GM19035 (cell line): ENCODE data around the gene LAPTM5.

Experiments
- ATAC-seq: cut with Tn5 transposase; IDR thresholded peaks from one replicate; pipeline ENCODE4 v1.9.1; 2021; ENCODE audit not compliant: unreplicated experiment

Gene LAPTM5

DNA sequence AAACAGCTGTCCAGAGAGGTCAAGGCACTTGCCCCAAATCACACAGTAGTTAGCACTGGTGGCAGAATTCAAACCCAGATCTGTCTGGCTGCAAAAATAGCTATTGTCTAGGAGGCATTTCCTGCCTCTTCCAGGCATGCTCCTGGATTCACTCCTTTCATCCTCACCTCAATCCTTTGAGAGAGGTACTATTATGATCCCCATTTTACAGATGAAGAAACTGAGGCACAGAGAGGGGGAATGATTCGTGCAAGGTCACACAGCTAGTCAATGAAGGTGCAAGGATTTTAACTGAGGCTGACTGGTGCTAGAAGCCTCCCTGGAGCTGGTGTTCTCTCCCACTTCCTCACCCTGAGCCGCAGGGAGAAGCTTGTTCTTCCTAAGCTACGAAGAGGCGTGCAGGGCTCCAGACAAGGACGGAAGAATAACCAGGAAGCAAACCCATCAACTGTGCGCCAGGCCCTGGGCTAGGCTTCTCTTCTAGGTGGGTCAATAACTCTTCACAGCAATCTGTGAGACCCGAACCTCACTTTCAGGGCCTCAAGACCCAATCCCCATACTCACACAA lies 631 bp upstream of the LAPTM5 start:
- no peak for ATAC-seq

DNA sequence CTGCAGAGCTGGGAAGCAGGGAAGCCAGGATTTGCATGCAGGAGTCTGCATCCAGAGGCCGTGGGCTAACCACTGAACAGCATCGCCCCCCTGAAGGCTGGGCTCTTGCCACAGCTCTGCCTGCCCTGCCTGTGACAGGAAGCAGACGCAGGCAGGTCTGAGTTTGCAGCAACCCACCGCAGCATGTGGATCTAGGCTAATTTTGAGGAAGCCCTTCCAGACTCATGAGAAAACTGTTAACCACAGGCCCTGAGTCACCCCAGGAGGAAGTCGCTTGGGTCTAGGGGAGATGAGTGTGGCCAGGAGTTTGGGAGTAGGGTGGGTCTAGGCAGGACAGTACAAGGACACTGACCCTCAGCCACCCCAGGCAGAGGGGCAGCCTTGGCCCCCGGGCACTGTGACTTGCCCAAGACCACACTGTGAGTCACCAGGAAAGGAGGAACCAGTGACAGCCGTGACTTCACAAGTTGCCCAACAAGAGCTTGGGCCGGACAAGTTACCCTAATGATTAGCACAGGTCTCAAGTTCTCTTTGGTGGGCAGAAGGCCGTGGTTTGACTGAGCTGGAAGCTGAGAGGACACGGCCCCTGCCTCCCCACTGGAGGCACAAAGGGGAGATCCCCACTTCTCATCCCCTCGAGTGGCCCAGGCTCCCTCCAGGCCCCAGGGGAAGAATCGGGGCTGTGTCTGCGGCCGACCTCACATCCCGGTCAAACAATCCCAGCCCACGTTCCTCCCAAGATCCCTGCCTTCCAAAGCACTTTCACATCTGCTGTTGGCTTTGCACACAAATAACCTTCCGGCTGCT lies 826 bp downstream of the LAPTM5 start:
- ATAC-seq = no peak

DNA sequence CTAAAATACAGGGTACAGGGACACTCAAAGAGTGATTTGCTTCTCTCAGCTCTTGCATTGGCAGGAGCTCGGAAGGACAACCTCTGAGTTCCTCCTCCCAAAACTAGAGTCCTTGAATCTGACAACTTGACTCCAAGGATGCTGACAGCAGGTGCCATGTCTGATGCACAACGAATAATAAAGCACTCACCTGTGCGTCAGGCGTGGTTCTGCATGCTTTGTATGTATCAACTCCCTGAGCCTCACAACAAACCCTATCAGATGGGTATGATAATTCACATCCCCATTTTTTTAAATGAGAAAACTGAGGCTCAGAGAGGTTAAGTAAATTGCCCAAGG lies 1.4 kb downstream of the LAPTM5 start:
- ATAC-seq = no peak

DNA sequence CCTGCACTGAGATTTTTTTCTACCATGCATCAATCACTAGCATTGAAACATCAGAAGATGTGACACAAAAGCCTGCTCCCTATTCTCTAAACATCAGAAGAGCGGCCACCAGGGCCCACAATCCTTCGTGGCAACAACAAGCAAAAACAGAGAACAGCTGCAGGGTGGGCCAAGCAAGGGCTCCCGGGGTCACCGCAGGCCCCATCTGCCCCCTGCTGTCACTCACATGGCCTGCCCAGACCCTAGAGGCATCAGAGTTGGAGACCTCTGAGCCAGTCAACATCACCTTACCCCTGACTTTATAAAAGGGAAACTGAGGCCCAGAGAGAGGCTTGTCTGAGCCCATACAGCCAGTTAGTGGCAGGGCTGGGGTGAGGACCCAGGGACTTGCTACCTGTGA lies 1.8 kb downstream of the LAPTM5 start:
- no peak for ATAC-seq

- no peak for ATAC-seq
These were observed 2.2 kb downstream of the LAPTM5 start for GRCh38 chr1:30755334-30755733.

GRCh38 chr1:30754684-30755171 lies 2.8 kb downstream of the LAPTM5 start:
- ATAC-seq = peak; percentile 41

- no peak for ATAC-seq
These were observed 3.9 kb downstream of the LAPTM5 start for GRCh38 chr1:30753660-30754123.

DNA sequence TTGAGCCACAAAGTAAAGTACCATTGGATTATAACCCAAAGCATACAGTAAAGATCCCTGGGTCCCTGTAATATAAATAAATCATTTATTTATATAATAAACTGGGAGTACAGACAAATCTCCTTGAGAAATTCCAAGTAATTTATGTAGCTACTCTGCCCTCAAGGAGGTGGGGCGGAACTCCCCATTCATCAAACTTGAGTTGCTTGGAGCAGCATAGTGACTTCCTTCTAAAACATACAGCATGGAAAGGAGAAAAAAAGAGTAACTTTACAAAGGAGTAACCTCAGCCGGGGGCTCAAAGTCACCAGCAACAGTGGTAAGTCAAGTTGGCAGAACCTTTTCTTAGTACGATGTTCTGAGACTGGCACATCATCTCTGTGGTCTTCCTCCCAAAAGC lies 4.5 kb downstream of the LAPTM5 start:
- no peak for ATAC-seq

GRCh38 chr1:30752651-30752908 lies 5.0 kb downstream of the LAPTM5 start:
- ATAC-seq = no peak

DNA sequence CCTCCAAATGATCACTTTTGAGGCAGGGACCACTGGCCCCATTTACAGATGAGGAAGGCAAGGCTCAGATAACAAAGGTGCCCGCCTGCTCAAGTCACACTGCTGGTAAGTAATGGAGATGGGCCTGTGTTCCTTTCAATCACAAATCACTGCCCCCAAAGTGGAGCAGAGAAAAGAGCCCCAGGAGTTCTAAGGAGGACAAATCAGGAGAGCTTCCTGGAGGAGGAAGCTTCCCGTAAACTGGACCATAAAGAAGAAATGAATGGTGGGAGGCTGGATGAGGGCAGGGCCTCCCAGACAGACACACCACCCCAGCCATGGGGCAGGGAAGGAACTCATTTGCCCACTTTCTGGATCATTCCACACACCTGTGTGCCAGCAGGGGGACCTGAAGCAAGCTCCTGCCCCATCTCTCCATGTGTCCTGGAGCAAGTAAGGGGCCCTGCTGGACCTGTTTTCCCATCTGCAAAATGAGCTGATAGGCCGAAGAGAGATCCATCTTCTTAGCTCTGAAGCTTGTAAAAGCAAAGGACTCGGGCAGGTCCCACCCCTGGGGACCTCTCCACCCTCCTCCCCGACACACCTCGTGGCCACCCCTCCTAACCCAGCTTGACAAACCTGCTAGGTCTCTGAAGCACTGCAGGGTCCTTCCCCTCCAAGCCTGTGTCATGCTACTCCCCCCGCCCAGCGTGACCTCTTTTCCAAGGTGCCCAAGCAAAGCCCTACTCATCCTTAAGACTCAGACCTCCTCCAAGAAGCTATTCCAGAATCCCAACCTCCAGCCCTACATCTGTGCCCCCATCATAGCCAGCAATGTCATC lies 5.5 kb downstream of the LAPTM5 start:
- no peak for ATAC-seq

DNA sequence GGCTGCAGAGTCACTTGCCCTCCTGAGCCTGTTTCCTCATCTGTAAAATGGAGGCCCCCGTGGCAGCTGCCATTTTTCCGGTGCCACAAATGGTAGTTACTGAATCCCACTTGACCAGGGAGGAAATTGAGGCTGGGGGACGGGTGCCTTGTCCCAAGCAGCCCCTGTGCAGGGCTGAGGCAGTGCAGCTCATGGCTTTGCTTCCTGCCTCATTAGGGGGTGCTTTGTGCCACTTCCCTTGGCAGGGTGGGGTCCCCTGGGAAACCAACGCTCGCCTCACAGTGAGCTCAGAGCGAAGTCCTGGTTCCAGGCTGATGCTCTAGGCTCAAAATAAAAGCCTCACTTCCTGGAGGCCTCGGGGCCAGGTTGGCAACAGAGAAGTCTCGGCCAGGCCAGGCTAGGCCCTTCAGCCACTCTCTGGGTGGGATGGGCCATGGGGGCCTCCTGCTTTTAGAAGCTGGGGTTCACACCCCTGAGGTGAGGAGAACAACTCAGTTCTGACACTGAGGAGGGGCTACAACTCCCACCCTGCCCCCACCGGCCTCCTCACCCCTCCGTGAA lies 6.8 kb downstream of the LAPTM5 start:
- ATAC-seq = no peak

- no peak for ATAC-seq
These were observed 7.6 kb downstream of the LAPTM5 start for GRCh38 chr1:30749691-30750583.

DNA sequence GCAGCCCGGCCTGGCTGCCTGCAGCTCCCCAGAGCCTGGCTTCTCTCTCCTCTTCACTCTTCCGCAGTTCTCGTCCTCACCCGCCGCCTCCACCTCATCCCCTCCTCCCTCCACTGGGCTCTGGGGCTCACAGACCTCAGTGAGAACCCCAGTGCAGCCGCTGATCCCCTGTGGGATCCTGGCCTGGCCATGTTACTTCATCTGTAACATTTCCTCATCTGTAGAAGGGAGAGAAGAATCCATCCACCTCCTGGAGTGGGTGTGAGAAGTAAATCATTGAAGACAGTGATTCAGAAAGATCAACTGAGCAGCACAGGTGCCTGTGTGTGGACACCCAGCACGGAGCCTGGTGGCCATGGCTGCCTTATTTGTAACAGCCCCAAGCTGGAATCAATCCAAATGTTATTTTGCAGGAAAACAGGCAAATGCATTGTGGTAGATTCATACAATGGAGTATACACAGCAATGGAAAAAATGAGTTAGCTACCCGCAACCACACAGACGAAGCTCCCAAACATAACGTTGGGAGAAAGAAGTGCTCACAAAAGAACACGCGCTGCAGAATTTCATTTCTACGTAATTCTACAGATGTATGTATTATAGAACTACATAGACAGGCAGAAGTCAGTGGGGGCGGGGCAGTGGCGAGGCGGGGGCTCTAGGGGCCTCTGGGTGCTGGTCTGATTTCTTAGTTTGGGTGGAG lies 8.7 kb downstream of the LAPTM5 start:
- no peak for ATAC-seq

GRCh38 chr1:30748098-30748698 lies 9.4 kb downstream of the LAPTM5 start:
- no peak for ATAC-seq

DNA sequence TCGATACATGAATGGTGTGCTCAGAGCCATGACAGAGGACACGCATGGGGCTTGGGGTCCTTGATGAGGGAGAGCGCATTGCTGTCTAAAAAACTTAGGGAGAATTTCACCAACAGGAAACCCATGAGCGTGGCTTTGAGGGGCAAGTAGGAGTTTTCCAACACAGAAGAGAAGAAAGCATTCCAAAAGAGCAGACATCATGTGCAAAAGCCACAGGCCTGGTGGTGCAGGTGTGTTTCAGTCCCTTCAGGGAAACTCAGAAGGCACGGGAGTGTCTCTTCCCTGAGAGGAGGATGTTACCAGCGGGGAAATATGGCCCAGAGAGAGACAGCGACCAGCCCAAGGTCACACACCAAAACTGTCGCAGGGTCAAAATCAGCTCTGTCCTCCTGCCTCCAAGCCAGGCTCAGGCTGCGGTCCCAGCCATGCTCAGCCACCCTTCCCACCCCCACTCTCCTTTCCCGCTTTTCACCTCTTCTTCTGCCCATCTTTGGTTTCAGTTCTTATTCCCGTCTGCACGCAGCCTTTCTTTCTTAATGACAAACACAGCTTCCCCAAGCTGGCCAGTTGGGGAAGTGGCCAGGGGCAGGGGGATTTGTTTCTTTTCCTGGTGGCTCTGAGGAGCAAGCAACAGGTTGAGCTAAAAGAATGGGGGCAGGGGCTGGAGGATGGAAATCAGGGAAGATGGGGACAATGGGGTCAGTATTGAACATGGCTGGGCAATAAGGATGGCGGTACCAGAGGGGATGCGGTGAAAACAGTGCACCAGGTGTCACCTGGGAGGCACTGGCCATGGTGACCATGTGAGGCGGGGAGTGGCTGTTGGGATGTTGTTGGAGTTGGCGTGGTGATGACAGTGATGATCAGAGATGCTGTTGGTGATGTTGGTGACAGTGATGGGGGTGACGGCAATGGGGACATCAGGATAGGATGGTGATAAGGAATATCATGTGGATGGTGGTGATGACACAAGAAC lies 10.3 kb downstream of the LAPTM5 start:
- ATAC-seq = no peak

DNA sequence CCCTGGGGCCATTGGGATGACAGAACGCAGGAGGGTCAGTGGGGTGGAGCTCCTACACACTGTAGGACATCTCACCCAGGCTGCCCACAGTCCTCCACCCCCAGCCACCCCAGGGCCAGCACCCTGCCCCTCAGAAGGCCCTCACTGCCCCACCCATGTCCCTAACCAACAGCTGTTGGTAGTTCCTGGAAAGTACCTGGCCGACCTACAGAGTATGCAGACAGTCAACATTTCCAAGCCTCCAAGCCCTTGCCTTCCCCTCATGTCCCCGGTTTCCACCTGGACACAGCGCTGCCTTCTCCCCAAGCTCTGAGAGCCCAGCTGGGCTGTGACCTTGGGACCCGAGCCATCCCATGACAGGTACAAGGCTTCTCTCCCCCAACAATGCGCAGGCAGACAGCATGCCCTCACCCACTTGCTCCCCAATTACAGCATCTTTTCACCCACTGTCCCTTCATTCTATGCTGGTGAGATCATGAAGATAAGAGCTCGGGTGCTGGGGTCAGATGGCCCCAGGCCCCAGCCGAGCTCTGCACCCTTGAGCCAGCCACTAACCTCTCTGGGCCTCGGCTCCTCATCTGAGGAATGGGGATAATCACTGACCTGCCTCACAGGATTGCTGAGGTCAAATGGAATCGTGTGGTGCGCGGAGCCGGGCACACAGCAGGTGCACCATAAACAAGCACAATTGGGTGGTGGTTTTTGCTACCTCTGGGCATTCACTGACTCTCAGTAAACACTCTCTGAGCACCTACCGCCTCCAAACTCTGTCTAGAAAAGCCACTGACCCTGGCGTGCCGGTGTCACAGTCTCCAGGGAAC lies 11.2 kb downstream of the LAPTM5 start:
- no peak for ATAC-seq

DNA sequence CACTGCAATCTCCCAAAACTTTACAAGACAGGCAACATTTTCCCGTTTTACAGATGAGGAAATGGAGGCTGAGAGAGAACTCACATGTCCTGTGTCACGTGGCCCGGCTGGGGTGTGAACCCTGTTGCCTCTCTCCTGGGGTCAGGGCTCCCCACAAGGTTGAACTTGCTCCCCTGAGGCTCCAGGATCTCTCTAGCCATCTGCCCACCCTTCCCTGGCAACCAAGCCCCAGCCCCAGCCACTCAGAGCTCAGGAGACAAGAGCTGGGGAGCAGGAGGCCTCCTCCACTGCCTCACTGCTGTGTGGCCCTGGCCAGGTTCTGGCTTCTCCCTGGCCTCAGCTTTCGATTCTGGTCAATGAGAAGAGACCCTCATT lies 11.8 kb downstream of the LAPTM5 start:
- ATAC-seq = no peak
